CD14-positive monocyte (primary cell): Measurements from ENCODE around the gene SOCS2. TPM values are rescaled to one million over a fixed set of nuclear protein-coding genes. Genes with fewer than 3 reads are reported as not detected.

Source experiments
- DNase-seq, 3 donors: peaks; one replicate each; pipeline ENCODE4 v3.0.0-alpha.2; 2011 to 2022
- H2AFZ ChIP-seq: 2 replicates; pipeline ENCODE4 v1.6.0; 2012; ENCODE audit warnings: mild to moderate bottlenecking, low read depth, low read length, inconsistent platforms; ENCODE audit not compliant: insufficient read depth, poor library complexity, severe bottlenecking
- H3K27ac ChIP-seq, 2 donors: 1 replicate in 1 of 2; 2 replicates in 1 of 2; pipeline ENCODE4 v1.5.1; 2012 to 2013; ENCODE audit warnings: low read length in 2 of 2, control low read depth in 1 of 2, inconsistent platforms in 1 of 2, low read depth in 1 of 2, mild to moderate bottlenecking in 1 of 2
- H3K27me3 ChIP-seq, 2 donors: one replicate each; pipeline versions ENCODE4 v1.6.0 to v1.6.1; 2011 to 2013; ENCODE audit warnings: low read length in 2 of 2; ENCODE audit not compliant: control insufficient read depth in 2 of 2, insufficient read depth in 2 of 2
- H3K36me3 ChIP-seq, 2 donors: replicated peaks in 1 of 2; 1 replicate in 1 of 2; 2 replicates in 1 of 2; pipeline versions ENCODE4 v1.5.1 to v1.6.1; 2012 to 2013; ENCODE audit warnings: low read length in 2 of 2, control low read depth in 1 of 2, inconsistent platforms in 1 of 2, mild to moderate bottlenecking in 1 of 2; ENCODE audit not compliant: insufficient read depth in 2 of 2, control insufficient read depth in 1 of 2
- H3K4me1 ChIP-seq, 2 donors: 1 replicate in 1 of 2; 2 replicates in 1 of 2; pipeline versions ENCODE4 v1.5.1 to v1.6.1; 2012 to 2013; ENCODE audit warnings: low read length in 2 of 2, control low read depth in 1 of 2, inconsistent platforms in 1 of 2, mild to moderate bottlenecking in 1 of 2, moderate library complexity in 1 of 2; ENCODE audit not compliant: insufficient read depth in 2 of 2, control insufficient read depth in 1 of 2
- H3K4me2 ChIP-seq: replicated peaks from 2 replicates; pipeline ENCODE3; 2012; ENCODE audit warnings: low read length, moderate library complexity, mild to moderate bottlenecking; ENCODE audit not compliant: poor library complexity, severe bottlenecking; ENCODE audit errors: extremely low read depth
- H3K4me3 ChIP-seq, 3 experiments: fragments of 200-600 bp in 1 of 3; sonication (generic) in 1 of 3; replicated peaks in 1 of 3; 1 replicate in 2 of 3; 2 replicates in 1 of 3; pipeline ENCODE4 v1.5.1; 2011 to 2013; ENCODE audit warnings: low read length in 3 of 3, mild to moderate bottlenecking in 3 of 3, control low read depth in 2 of 3, low read depth in 2 of 3, inconsistent platforms in 1 of 3, moderate library complexity in 1 of 3
- H3K79me2 ChIP-seq: 2 replicates; pipeline ENCODE4 v1.6.0; 2012; ENCODE audit warnings: mild to moderate bottlenecking, control low read depth, inconsistent platforms, low read length, moderate library complexity; ENCODE audit not compliant: insufficient read depth
- H3K9ac ChIP-seq: 2 replicates; pipeline ENCODE4 v1.6.0; 2017; ENCODE audit warnings: low read length, mild to moderate bottlenecking; ENCODE audit not compliant: insufficient read depth, poor library complexity, severe bottlenecking
- H3K9me3 ChIP-seq, 2 donors: replicated peaks in 1 of 2; 1 replicate in 1 of 2; 2 replicates in 1 of 2; pipeline versions ENCODE4 v1.5.1 to v1.6.1; 2012 to 2013; ENCODE audit warnings: low read length in 2 of 2, control low read depth in 1 of 2; ENCODE audit not compliant: control insufficient read depth in 1 of 2, insufficient read depth in 1 of 2
- H4K20me1 ChIP-seq: 2 replicates; pipeline ENCODE4 v1.6.0; 2012; ENCODE audit warnings: mild to moderate bottlenecking, low read length, control low read depth, moderate library complexity; ENCODE audit not compliant: insufficient read depth
- H3K27ac Mint-ChIP-seq, 7 donors: one replicate each; pipeline ENCODE4 v1.8.0; 2020; ENCODE audit warnings: mild to moderate bottlenecking in 7 of 7, mixed read lengths in 7 of 7, moderate library complexity in 6 of 7, inconsistent platforms in 2 of 7
- H3K27me3 Mint-ChIP-seq, 3 donors: one replicate each; pipeline ENCODE4 v1.8.0; 2021 to 2022; ENCODE audit warnings: low read depth in 3 of 3, mild to moderate bottlenecking in 3 of 3, mixed read lengths in 3 of 3, moderate library complexity in 3 of 3, inconsistent platforms in 1 of 3
- H3K36me3 Mint-ChIP-seq, 2 donors: one replicate each; pipeline ENCODE4 v1.8.0; 2020; ENCODE audit warnings: mixed read lengths in 2 of 2, inconsistent platforms in 1 of 2, mild to moderate bottlenecking in 1 of 2
- H3K4me1 Mint-ChIP-seq: one replicate; pipeline ENCODE4 v1.8.0; 2020; ENCODE audit warnings: mild to moderate bottlenecking, mixed read lengths
- H3K4me3 Mint-ChIP-seq, 2 donors: one replicate each; pipeline ENCODE4 v1.8.0; 2020; ENCODE audit warnings: mild to moderate bottlenecking in 2 of 2, mixed read lengths in 2 of 2, moderate library complexity in 1 of 2
- H3K9me3 Mint-ChIP-seq, 7 donors: one replicate each; pipeline ENCODE4 v1.8.0; 2020 to 2022; ENCODE audit warnings: mixed read lengths in 7 of 7, mild to moderate bottlenecking in 6 of 7, moderate library complexity in 6 of 7, inconsistent platforms in 2 of 7
- WGBS: methylation state at CpG from one replicate; pipeline ENCODE4 v1.1.5; 2013; ENCODE audit warnings: missing lambda C conversion rate; ENCODE audit not compliant: insufficient coverage; 5-methylcytosine and 5-hydroxymethylcytosine counted together
- intact Hi-C, 2 donors: fragments of 100-400 bp; cut with micrococcal nuclease; formaldehyde crosslinking; loops; one replicate each; pipeline versions ENCODE4 v1.15.0 to v1.15.1; 2023
- polyA plus RNA-seq, 3 donors: library from polyadenylated mRNA; depleted of rRNA in 1 of 3; unstranded in 2 of 3; stranded (reverse) in 1 of 3; fragments of 300-500 nt in 2 of 3; fragments of >200 nt in 1 of 3; fragmentation: Illumina TruSeq in 2 of 3; gene quantifications; 1 replicate in 2 of 3; 2 replicates in 1 of 3; pipeline ENCODE4 v1.2.3, GENCODE V29; 2012 to 2021
- TF ChIP-seq, protein P1 (sequence below): fragments of 200-600 bp; IDR thresholded peaks from one replicate; pipeline ENCODE4 v1.8.0; 2022; ENCODE audit warnings: antibody characterized with exemption, mild to moderate bottlenecking

Gene SOCS2
- polyA plus RNA-seq, 3 donors: 0.18 to 0.91 (median 0.22) TPM

GRCh38 chr12:93618891-93619410 lies 46.5 kb downstream of the SOCS2 start:
- no peak for DNase-seq
- H3K4me1 ChIP-seq: peaks cover 0 to 4% of the 10 kb centered on the region in 2 donors
- H3K27me3 Mint-ChIP-seq: peaks cover 0 to 5% (median 0%) of the 10 kb centered on the region in 3 donors
- H3K4me1 Mint-ChIP-seq: peaks cover 6% of the 10 kb centered on the region
- no peak overlapping the region for H3K9ac ChIP-seq
- TF ChIP-seq, protein P1, sequence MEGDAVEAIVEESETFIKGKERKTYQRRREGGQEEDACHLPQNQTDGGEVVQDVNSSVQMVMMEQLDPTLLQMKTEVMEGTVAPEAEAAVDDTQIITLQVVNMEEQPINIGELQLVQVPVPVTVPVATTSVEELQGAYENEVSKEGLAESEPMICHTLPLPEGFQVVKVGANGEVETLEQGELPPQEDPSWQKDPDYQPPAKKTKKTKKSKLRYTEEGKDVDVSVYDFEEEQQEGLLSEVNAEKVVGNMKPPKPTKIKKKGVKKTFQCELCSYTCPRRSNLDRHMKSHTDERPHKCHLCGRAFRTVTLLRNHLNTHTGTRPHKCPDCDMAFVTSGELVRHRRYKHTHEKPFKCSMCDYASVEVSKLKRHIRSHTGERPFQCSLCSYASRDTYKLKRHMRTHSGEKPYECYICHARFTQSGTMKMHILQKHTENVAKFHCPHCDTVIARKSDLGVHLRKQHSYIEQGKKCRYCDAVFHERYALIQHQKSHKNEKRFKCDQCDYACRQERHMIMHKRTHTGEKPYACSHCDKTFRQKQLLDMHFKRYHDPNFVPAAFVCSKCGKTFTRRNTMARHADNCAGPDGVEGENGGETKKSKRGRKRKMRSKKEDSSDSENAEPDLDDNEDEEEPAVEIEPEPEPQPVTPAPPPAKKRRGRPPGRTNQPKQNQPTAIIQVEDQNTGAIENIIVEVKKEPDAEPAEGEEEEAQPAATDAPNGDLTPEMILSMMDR: no peak
- H3K36me3 ChIP-seq: no peaks in the 10 kb centered on the region
- no peak overlapping the region for H3K4me3 Mint-ChIP-seq
- 93% methylated on average over 2 of the region's 8 CpGs for WGBS
- H3K9me3 Mint-ChIP-seq: peaks cover 0 to 13% (median 2%) of the 10 kb centered on the region in 7 donors
- no peaks in the 10 kb centered on the region for H3K9me3 ChIP-seq
- no peak overlapping the region for H3K4me2 ChIP-seq
- intact Hi-C loops: no loop called here
- no peak overlapping the region for H3K27ac Mint-ChIP-seq
- H2AFZ ChIP-seq: no peak overlapping the region
- no peaks in the 10 kb centered on the region for H3K79me2 ChIP-seq
- H3K27ac ChIP-seq: no peak overlapping the region
- no peaks in the 10 kb centered on the region for H3K27me3 ChIP-seq
- no peaks in the 10 kb centered on the region for H3K36me3 Mint-ChIP-seq
- H4K20me1 ChIP-seq: no peaks in the 10 kb centered on the region
- H3K4me3 ChIP-seq: no peak overlapping the region

DNA sequence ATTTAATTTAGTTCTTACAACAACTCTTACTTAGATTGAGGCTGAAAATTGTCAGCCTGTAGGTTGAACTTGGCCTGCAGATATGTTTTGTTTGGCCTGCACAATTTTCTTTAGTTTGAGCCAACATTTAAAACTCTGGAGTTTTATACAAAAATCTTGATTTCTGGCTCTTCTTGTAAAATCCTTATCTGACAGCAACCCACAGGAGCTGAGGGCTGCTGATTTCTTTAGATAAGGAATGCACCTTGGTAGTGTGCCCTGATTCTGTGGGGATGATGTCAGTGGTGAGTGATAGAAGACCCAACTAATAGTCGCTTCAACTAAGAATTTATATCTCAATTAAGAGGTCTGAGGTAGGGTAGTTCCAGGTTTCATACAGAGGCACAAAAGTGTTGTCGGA lies 49.5 kb downstream of the SOCS2 start:
- Histone ChIP-seq H3K27ac (no peak overlapping the region), H3K79me2 (no peaks in the 10 kb centered on the region), H3K4me2 (no peak overlapping the region), H3K4me1 (no peaks in the 10 kb centered on the region), H3K9ac (no peak overlapping the region), H3K27me3 (no peaks in the 10 kb centered on the region), H2AFZ (no peak overlapping the region), H3K36me3 (no peaks in the 10 kb centered on the region), H3K4me3 (no peak overlapping the region), H3K9me3 (no peaks in the 10 kb centered on the region), H4K20me1 (no peaks in the 10 kb centered on the region)
- WGBS: no CpG with 5 or more reads among the region's 2 CpGs
- TF ChIP-seq, protein P1: no peak
- DNase-seq: no peak
- Mint-ChIP-seq H3K4me1 (no peaks in the 10 kb centered on the region), H3K27me3 (peaks cover 0 to 3% (median 0%) of the 10 kb centered on the region in 3 donors), H3K9me3 (peaks cover 0 to 12% (median 2%) of the 10 kb centered on the region in 7 donors), H3K36me3 (no peaks in the 10 kb centered on the region), H3K4me3 (no peak overlapping the region), H3K27ac (no peak overlapping the region)
- intact Hi-C loops: no loop called here
